HG02884 (cell line): ENCODE results near the gene MED31.
"Not testable (repeated sequence)": the region's sequence is repeated elsewhere in the genome, so short reads cannot be mapped to it uniquely, and the experiment has no call there.

Experiments used
- ATAC-seq: cut with Tn5 transposase; IDR thresholded peaks from one replicate; pipeline ENCODE4 v1.9.1; 2021; ENCODE audit warnings: mild to moderate bottlenecking, moderate library complexity; ENCODE audit not compliant: unreplicated experiment

MED31 gene

DNA sequence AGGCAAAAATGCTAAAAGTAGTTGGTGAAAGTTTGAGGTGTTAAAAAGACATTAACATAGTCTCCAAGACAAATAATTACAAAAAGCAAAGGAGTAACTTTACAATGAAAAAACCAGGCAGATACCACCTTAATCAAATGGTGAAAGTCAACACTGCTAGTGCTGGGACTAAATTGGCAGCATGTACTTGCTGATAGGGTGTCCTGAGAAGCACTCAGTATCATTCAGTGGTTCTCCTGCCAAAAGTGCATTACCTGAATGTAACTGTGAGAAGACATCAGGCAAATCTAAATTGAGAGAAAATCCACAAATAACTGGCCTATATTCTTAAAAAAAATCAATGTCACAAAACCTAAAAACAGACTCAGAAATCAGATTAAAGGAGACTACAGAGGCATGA lies 18.9 kb downstream of the MED31 start:
- ATAC-seq: no peak

DNA sequence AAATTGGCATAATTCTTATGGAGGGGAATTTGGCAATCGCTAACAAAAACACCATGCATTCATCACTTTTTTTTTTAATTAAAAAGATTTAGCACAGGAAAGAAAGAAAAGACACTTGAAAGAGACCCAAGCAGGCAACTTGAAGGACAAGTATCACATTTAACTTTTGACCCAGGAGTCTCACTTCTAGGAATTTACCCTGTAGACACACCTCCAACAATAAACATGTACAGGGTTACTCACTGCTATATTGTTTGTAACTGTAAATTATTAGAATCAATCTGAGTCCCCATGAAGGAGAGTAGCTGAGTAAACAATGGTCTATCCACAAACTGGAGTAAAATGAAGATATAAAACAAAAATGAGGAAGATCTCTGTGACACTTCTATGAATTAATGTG lies 21.0 kb downstream of the MED31 start:
- no peak for ATAC-seq

- no peak for ATAC-seq
Observed at GRCh38 chr17:6627019-6627418, 24.4 kb downstream of the MED31 start.

DNA sequence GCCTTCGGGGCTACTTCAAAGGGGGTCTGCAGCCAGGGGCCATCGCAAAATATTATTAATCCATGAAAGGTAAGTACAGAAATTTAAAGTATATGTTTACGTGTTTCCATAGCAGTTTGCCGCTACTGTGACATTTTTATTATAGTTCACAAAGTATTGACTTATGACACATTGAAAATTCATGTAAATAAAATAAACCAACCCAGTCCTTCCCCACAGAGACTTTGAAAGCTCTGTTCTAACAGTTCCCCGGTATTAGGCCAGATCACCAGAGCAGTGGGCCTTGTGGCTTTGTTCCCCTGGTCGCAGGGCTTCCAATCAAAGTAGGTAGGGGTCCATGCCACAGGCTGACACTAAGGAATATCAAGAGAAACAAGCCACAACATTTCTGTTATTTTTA lies 24.8 kb downstream of the MED31 start:
- no peak for ATAC-seq

GRCh38 chr17:6623941-6624340 lies 27.5 kb downstream of the MED31 start:
- no peak for ATAC-seq

GRCh38 chr17:6611231-6611630 lies 40.2 kb downstream of the MED31 start:
- ATAC-seq: no peak

- no peak for ATAC-seq
Observed at GRCh38 chr17:6610011-6610410, 41.4 kb downstream of the MED31 start.

DNA sequence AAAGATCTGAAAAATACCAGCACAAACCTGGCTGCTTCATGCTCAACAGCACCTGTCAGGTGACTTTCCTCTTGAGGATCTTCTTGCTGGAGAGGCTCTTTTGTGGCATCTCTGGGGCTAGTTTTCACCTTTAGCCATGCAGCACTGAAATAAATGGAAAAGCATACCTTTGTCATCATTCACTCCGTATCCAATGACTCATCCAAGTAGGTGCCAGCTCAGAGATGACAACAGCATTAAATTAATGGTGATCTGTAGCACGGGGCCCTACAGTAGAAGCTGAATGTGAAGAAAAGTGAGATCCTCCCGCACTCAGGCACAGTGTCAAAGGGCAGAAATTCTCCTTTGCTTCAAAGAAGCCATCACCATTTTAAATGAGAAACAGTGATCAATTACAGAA lies 43.1 kb downstream of the MED31 start:
- ATAC-seq: no peak

GRCh38 chr17:6605142-6605541 lies 46.3 kb downstream of the MED31 start:
- no peak for ATAC-seq

DNA sequence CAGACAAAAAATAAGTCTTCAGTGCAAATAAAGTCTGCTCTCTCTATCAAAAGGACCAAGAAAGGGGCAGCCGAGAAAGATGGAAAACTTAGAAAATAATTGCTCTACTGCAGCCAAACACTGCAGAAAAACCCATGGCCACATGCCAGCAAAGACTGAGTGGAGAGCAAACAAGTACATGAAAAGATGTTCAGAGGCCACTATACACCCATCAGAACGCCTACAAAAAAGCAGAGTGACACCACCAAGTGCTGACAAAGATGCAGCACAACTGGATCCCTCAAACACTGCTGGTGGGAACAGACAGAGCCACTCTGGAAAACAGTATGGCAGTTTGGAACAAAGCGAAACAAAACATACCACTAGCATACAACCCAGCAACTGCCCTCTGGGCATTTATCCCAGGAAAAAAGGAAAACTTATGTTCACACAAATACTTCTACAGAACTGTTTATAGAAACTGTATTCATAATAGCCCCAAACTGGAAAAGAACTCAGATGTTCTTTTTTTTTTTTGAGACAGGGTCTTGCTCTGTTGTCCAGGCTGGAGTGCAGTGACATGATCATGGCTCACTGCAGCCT lies 47.6 kb downstream of the MED31 start:
- ATAC-seq: no peak

- ATAC-seq: no peak
Observed at GRCh38 chr17:6602141-6602540, 49.3 kb downstream of the MED31 start.

DNA sequence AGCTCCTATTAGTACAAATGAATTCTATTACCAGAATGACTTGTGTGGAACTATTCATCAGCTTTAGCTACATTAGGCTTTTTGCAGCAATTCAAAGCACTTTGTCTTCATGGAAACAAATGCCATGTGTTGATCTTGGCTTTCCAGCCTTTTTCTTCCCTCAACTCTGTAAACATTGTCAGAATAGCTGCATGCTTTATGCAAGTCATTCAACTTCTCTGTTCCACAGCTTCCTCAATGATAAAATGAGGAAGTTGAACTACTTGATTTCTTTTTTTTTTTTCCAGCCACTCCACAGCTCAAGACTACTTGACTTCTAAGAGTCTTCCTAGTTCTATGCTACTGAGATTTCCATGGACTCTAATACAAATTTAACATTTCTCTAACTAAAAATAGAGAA lies 52.0 kb downstream of the MED31 start:
- ATAC-seq: no peak

- ATAC-seq: no peak
Observed at GRCh38 chr17:6597727-6598126, 53.7 kb downstream of the MED31 start.

- no peak for ATAC-seq
Observed at GRCh38 chr17:6596941-6597340, 54.5 kb downstream of the MED31 start.

GRCh38 chr17:6596511-6596910 lies 54.9 kb downstream of the MED31 start:
- no peak for ATAC-seq

- no peak for ATAC-seq
Observed at GRCh38 chr17:6596081-6596480, 55.3 kb downstream of the MED31 start.

DNA sequence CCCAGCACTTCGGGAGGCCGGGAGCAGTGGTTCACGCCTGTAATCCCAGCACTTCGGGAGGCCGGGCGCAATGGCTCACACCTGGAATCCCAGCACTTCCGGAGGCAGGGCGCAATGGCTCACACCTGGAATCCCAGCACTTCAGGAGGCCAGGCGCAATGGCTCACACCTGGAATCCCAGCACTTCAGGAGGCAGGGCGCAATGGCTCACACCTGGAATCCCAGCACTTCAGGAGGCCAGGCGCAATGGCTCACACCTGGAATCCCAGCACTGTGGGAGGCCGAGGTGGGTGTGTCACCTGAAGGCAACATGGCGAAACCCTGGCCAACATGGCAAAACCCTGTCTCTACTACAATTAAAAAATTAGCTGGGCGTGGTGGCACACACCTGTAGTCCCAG lies 58.0 kb downstream of the MED31 start:
- not testable (repeated sequence) for ATAC-seq
